Activated CD8-positive, alpha-beta memory T cell treated with anti-CD3 and anti-CD28 coated beads for 36 hours (primary cell): ENCODE data around the gene GPC5. TPM values are rescaled to one million over a fixed set of nuclear protein-coding genes. Genes with fewer than 3 reads are reported as not detected.

Source experiments
- CTCF ChIA-PET: fragments of 350-600 bp; sonication (Branson Sonifier 250); formaldehyde crosslinking; loops from one replicate; lab custom pipeline; 2021; ENCODE audit warnings: antibody characterized with exemption; lab: Charles Lee
- POLR2A ChIA-PET: fragments of 350-600 bp; sonication (Branson Sonifier 250); formaldehyde crosslinking; loops from one replicate; lab custom pipeline; 2021; ENCODE audit warnings: antibody characterized with exemption; lab: Charles Lee
- total RNA-seq, 2 experiments: library from RNA; stranded (reverse); gene quantifications; one replicate each; pipeline ENCODE4 v1.2.3, GENCODE V29; 2021

GPC5 gene
- total RNA-seq, 2 experiments from 2014 or later = 0.15 to 0.17 TPM

GRCh38 chr13:92769046-92769445, 1370.6 kb downstream of the GPC5 start:
- ChIA-PET CTCF (no interaction called here), POLR2A (no interaction called here)

DNA sequence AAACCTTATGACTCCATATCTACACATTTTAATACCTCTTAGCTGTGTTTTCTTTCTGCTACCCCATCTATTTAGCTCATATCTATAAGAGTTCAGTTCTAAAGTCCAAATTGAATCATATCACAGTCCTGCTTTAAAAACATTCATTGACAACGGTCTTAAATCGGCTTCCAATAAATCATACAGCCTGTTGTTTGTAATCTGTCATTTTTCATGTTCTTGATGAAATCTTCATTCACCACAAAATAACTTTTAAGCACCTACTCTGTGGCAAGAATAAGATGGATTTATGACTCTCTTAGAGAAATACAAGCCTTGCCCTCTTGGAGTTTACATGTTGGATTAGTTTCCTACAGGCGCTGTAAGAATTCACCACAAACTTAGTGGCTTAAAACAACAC, 1377.2 kb downstream of the GPC5 start:
- POLR2A ChIA-PET = no interaction called here

DNA sequence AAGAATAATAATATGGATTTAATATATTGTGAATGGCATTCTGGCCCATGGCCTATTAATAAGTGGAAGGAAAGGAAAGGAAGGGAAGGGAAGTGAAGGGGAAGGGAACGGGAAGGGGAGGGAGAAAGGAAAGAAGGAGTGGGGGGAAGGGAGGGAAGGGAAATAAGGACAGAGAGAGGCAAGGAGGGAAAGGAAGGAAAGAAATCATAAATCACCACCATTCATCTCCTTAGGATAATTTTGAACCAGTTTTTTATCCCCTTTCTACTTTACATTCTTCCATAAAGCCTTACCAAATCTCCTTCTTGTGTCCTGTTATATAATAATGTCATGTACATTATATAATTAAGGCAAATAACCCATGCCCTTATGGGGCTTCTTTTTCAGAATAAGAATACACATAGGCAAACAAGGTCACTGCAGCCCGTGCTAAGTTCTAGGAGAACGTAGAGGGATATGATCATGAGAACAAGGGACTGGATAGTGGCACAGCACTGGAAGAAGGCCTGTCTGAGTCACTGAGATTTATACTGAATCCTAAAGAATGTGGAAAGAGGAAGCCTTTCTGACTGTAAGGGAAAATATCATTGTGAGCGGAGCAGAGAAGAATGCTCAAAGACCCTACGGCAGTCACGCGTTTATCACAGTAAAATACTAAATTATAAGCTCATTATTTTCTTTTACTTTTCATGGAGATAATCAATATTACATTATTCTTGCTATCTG, 1383.7 kb downstream of the GPC5 start:
- CTCF ChIA-PET = no interaction called here
- POLR2A ChIA-PET = no interaction called here

More for the DNA sequence above, 1377.2 kb downstream of the GPC5 start:
- CTCF ChIA-PET = no interaction called here

DNA sequence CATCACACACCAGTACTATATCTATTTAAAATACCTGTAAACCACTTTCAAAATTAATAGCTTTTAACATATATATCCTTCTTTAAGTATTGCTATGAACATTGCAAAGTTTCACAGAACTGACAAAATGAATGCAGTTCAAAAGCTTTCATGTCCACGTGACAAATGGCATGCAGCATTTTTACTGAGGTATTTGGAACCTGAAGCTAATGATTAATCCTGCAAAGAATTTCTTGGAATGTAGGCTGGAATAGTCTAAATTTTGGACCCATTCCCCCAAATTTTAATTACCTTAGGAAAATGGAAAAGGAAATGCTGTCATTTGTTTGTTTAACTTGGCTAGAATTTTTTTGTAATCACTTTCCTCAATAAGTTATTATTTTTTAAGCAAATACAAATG, 1404.4 kb downstream of the GPC5 start:
- POLR2A ChIA-PET = no interaction called here
- CTCF ChIA-PET = no interaction called here

DNA sequence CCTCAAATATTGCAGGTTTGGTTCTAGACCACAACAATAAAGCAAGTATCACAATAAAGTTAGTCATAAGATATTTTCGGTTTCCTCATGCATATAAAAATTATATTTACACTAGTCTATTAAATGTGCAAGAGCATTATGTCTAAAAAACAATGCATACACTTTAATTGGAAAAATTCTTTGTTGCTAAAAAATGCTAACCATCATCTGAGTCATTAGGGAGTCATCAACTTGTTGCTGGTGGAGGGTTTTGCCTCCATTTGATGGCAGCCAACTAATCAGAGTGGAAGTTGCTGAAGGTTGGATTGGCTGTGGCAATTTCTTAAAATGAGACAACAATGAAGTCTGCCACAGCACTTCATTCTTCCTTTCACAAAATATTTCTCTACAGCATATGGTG, 1405.9 kb downstream of the GPC5 start:
- ChIA-PET POLR2A (no interaction called here), CTCF (no interaction called here)

GRCh38 chr13:92804926-92805325, 1406.5 kb downstream of the GPC5 start:
- ChIA-PET CTCF (no interaction called here), POLR2A (no interaction called here)

DNA sequence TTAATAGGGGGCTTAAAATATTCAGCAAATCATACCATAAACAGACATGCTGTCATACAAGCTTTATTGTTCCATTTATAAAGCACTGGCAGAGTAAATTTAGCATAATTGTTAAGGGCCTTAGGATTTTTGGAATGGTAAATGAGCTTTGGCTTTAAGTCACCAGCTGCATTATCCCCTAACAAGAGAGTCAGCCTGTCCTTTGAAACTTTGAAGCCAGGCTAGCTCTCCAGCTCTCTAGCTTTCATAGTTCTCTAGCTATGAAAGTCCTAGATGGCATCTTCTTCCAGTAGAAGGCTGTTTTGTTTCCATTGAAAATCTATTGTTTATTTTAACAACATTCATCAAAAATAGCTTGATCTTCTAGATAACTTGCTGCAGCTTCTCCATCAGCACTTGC, 1407.3 kb downstream of the GPC5 start:
- ChIA-PET POLR2A (no interaction called here), CTCF (no interaction called here)

DNA sequence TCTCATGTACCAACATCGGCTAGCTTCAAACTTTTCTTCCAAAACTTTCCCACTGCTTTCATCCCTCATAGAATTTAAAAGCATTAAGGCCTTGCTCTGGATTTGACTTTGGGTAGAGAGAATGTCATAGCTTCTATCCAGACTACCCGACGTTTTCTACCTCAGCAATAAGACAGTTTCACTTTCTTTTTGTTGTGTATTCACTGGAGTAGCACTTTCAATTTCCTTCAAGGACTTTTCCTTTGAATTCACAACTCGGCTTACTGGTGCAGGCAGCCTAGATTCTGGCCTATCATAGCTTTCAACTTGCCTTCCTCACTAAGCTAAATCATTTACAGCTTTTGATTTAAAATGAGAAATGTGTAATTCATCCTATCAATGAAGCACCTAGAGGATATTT, 1407.8 kb downstream of the GPC5 start:
- ChIA-PET POLR2A (no interaction called here), CTCF (no interaction called here)

DNA sequence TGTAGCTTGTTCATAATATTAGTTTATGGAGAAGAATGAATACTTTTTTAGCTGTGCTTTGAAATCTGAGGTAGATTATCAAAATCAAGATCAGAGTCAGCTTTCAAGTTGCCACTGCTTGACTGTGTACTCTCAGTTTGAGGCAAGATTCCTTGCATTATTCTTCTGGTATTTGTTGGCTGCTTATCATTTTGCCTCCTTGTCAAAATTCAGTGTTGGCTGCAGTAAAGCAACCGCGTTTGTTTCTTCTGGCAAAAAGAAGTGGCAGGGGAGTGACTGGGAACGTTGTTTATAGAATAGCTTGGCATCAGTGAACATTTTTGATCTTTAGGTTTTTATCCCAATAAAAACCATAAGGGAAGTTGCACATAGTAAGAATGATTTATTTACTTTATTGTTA, 1408.9 kb downstream of the GPC5 start:
- POLR2A ChIA-PET = no interaction called here
- CTCF ChIA-PET = no interaction called here

DNA sequence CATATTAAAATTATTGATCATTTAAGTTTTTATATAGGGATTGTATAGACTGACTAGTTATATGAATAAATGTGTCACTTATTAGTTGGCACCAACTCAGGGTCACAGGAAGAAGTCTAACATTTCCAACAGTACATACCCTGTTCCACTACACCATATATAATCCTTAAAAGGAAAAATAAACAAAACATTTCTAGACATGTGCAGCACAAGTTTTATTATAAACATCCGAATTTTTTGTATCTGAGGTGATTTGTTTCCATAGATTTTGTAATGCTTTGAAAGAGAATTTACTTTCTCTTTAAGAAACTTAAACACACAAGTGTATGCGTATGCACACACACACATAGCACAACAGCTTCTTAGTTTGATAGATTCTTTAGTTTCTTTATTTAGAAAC, 1409.5 kb downstream of the GPC5 start:
- ChIA-PET CTCF (no interaction called here), POLR2A (no interaction called here)

DNA sequence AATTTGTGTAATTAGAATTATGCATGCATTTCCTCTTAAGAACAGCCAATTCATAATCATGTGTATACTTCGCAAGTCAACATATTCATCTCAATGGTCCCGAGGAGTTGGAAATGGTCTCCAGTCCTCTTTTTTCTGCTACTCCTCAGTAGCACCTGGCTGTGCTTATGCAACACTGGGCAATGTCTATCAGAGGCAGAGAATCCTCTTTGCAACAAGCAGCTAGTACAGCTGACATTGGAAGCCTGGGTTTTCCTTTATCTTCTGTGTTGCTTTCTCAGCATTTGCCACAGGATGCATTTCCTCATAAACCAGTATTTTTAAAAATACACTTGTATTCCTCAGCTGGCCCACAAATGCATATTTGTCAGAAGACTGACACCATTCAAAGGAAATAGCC, 1422.9 kb downstream of the GPC5 start:
- ChIA-PET CTCF (no interaction called here), POLR2A (no interaction called here)

- ChIA-PET POLR2A (no interaction called here), CTCF (no interaction called here)
Observed at GRCh38 chr13:92823059-92823458, 1424.6 kb downstream of the GPC5 start.

DNA sequence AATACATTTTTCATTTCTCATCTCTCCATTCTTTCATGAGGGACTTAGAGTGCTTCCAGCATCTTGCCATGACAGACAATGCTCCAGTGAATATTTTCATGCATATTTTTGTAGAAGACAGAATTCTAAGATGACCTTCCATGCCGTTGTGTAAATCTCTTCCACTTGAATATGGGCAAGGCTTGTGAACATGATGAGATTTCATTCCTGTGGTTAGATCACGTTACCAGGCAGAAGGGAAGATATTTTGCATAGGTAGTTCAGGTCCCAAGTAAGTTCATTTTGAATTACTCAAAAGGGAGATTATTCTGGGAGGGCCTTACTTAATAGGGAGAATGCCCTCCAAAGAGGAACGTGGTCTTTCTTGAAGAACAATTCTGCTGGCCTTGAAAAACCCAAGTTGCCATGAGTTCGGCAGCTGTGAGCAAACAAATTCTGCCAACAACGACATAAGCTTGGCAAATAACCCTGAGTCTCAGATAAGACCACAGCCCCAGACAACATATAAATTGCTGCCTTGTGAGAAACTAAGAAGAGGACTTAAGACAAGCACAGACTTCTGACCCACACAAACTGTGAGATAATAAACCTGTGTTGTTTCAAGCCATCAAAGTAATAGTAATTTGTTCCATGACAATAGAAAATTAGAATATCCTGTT, 1427.6 kb downstream of the GPC5 start:
- CTCF ChIA-PET = no interaction called here
- POLR2A ChIA-PET = no interaction called here

DNA sequence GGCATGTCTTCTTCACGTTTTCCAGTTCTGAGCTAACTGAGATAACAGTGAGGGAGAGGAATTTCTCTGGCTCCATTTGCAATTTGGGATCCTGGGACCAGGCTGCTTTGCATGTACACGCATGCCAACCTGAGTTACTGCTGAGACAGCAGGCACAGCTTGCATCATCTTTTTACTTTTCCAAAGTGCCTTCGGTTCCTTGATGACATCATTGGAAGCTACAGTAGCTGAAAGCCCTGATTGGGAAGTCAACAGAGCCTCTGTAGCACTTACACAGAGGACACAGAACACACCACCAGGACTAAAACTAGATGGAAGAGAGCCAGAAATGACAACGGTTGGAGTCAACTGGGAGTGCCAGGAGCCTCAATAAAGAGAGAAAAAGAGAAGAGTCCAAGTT, 1429.1 kb downstream of the GPC5 start:
- POLR2A ChIA-PET = no interaction called here
- CTCF ChIA-PET = no interaction called here

- ChIA-PET CTCF (interaction anchor here (0.6 kb wide), 1 partner anchor 18 kb away, joined by 3 read pairs; no protein-coding TSS in a partner anchor), POLR2A (no interaction called here)
Observed at GRCh38 chr13:92829930-92830329, 1431.5 kb downstream of the GPC5 start.

GRCh38 chr13:92830821-92831220, 1432.4 kb downstream of the GPC5 start:
- ChIA-PET CTCF (no interaction called here), POLR2A (no interaction called here)

DNA sequence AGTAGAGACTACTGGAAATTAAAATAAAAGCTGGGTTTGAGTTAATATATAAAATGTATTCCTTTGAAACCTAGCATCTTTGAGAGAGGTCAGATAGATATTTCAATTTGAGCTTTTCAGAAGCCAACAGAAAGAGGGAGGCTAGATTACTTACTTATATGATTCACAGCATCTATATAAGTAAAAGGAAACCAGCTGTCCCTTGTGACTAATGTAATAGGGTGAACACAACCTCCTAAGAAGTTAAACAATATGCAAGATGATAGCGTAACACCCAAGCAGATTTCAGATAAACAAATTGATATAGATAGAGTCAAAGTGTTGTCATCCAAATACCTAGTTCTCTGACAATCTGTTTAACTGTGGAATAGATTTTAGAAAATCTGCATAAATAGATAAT, 1434.7 kb downstream of the GPC5 start:
- POLR2A ChIA-PET = no interaction called here
- CTCF ChIA-PET = no interaction called here

DNA sequence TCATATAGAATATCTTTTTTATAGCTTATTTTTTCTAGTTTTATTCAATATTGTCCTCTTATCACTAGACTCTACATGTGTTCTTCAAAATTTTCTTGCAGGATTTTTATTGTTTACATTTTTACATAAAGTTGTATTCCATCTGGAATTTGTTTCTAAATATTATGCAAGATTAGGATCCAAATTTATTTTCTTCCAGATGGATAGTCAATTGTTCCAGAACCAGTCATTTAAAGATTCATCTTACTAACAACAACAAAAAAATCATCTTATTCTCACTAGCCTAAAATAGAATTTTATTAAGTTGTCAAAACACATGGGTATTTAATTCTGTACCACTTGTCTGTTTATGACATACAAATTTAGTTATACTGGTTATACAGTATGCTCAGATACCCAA, 1437.8 kb downstream of the GPC5 start:
- CTCF ChIA-PET = no interaction called here
- POLR2A ChIA-PET = no interaction called here

GRCh38 chr13:92838786-92839185, 1440.4 kb downstream of the GPC5 start:
- POLR2A ChIA-PET = no interaction called here
- CTCF ChIA-PET = no interaction called here

DNA sequence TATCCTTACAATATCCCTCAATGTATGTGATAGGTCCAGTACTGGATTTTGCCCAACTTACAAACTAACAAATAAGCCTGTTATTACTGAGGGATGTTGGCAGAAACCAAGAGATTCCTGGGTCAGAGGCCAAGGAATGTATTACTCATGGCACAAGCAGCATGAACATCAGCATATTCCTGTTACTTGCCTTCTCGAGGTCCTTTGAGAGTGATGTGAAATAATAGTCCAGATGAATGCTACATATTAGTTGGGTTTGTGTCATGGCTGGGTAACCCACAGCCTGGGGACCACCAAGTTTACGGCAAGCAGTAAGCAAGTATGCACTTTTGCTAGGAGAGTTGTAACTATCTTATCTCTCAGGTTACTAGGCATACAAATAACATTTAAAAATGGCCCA, 1443.7 kb downstream of the GPC5 start:
- CTCF ChIA-PET = no interaction called here
- POLR2A ChIA-PET = no interaction called here

DNA sequence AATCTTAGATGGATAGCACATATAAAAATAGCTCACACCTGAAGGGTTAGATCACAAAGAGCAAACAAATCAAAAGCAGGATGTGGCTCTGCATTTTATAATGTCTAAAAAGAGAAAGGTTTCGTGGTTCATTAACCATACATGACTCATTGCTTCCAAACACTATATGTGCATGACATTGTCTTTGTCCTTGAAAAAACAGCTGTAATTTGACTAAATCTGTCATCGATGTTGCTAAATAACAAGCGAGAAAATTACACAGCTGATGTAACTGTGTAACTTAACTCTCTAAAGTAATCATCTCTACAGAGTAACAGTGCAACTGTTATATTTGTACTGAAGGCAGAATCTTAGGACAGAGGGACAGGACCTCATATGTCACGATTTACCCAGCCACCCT, 1445.1 kb downstream of the GPC5 start:
- POLR2A ChIA-PET = no interaction called here
- CTCF ChIA-PET = no interaction called here
